Thyroid gland (tissue), 4 donors: ENCODE results near the gene PDIA2.

Source experiments
- CTCF ChIP-seq, 6 experiments: fragments of 200-600 bp in 3 of 6; fragments of 450-650 bp in 3 of 6; sonication (generic) in 3 of 6; IDR thresholded peaks; one replicate each; pipeline ENCODE4 v1.5.1; 2016 to 2019; ENCODE audit warnings: antibody characterized with exemption in 6 of 6, mild to moderate bottlenecking in 2 of 6, inconsistent platforms in 1 of 6, moderate library complexity in 1 of 6
- POLR2A ChIP-seq, 2 donors: fragments of 450-650 bp; IDR thresholded peaks; one replicate each; pipeline ENCODE4 v1.6.1; 2017; ENCODE audit warnings: antibody characterized with exemption in 2 of 2, mild to moderate bottlenecking in 2 of 2, moderate library complexity in 1 of 2

GRCh38 chr16:289395-289997 is 6.5 kb downstream of the PDIA2 start:
- TF ChIP-seq CTCF (IDR thresholded peaks at IDR 0.05) (no peak), POLR2A (IDR thresholded peaks at IDR 0.05) (no peak)
